Mucosa of descending colon (tissue), 3 donors: ENCODE results near the gene UTS2B. TPM values are rescaled to one million over a fixed set of nuclear protein-coding genes. Genes with fewer than 3 reads are reported as not detected.

Experiments used
- ATAC-seq: fragments of 200-7000 bp; cut with Tn5 transposase; one replicate; pipeline ENCODE4 v1.9.1; 2020; ENCODE audit warnings: mild to moderate bottlenecking, moderate library complexity
- DNase-seq, 3 donors: peaks; one replicate each; pipeline ENCODE4 v3.0.0-alpha.2; 2020
- H3K36me3 ChIP-seq: fragments of 200-600 bp; one replicate; pipeline ENCODE4 v1.8.0; 2021; ENCODE audit warnings: low read depth, mild to moderate bottlenecking
- H3K4me1 ChIP-seq: fragments of 200-600 bp; one replicate; pipeline ENCODE4 v1.8.0; 2021; ENCODE audit warnings: low read depth, mild to moderate bottlenecking
- H3K4me3 ChIP-seq: fragments of 200-600 bp; one replicate; pipeline ENCODE4 v1.8.0; 2021; ENCODE audit warnings: mild to moderate bottlenecking
- H3K9me3 ChIP-seq: fragments of 200-600 bp; one replicate; pipeline ENCODE4 v1.8.0; 2021; ENCODE audit warnings: mild to moderate bottlenecking
- CTCF ChIP-seq: fragments of 200-600 bp; IDR thresholded peaks from one replicate; pipeline ENCODE4 v1.8.0; 2022; ENCODE audit warnings: antibody characterized with exemption, mild to moderate bottlenecking
- intact Hi-C, 2 donors: fragments of 100-400 bp; cut with DNase I in 1 of 2; cut with micrococcal nuclease in 1 of 2; formaldehyde crosslinking; loops; one replicate each; pipeline versions ENCODE4 v1.11.0 to v1.11.1; 2022; cut with DNase I, micrococcal nuclease
- total RNA-seq, 3 donors: library from RNA; stranded (reverse); fragmentation: NEBNext Ultra II Directional in 2 of 3; extraction: Animal tissue kit (Norgen Biotek cat#: 25700) in 2 of 3; gene quantifications; one replicate each; pipeline versions ENCODE4 v1.2.1 to v1.2.4, GENCODE V29; 2021 to 2023
- donor health status: DM: no; HTN: no; CAD: no; lungs with moderate emphysema.
- donor health status: DM: no; HTN: no; CAD: no.
- donor health status: DM: no; HTN: yes; CAD: no.

The UTS2B gene
- total RNA-seq, 3 donors from 2014 or later = 0.47 TPM; not detected in 2

GRCh38 chr3:191217301-191217700 is 113.0 kb downstream of the UTS2B start:
- intact Hi-C loops = no loop called here
- ATAC-seq (no peak), DNase-seq (no peak)
- no peak for TF ChIP-seq CTCF
- Histone ChIP-seq H3K9me3 (no peaks in the 10 kb centered on the region), H3K36me3 (no peaks in the 10 kb centered on the region), H3K4me3 (no peak overlapping the region), H3K4me1 (no peaks in the 10 kb centered on the region)

Other genes with a start within 250 kb of the UTS2B start
- not detected for gene OSTN, start 131.3 kb downstream of the UTS2B start, total RNA-seq
- 10 to 100 TPM; 41.8 to 89.8 (median 60.2) TPM for gene CCDC50, start 1.1 kb downstream of the UTS2B start, total RNA-seq
- gene PYDC2, start 130.6 kb upstream of the UTS2B start, total RNA-seq = not detected